ENCODE results near the gene MOSMO.
"Not testable (repeated sequence)": the region's sequence is repeated elsewhere in the genome, so short reads cannot be mapped to it uniquely, and the experiment has no call there.

MOSMO gene

DNA sequence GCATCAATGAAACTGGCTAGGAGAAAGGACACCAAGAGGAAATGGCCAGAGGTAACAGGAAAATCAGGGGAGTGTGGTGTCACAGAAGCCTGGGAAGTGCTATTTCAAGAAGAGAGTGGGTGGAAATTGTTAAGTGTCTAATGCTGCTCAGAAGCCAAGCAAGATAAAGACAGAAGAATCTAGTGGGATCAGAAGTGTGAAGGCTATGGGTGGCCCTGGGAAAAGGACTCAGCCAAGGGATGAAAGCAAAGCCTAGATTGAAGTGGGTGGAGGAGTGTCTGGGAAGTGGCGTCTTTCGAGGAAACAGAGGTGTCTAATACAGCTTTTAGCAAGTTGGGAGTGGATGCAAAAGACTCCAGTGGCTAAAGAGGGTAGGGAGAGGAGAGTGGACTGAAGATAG lies 20.4 kb upstream of the MOSMO start:
- Histone ChIP-seq H3K4me1 (ENCODE audit: control insufficient read depth, insufficient read depth, low read length) (peaks cover 15% of the 10 kb centered on the region), H3K9ac (ENCODE audit: low read length) (no peak overlapping the region), H3K36me3 (ENCODE audit: control insufficient read depth, insufficient read depth, low read length) (no peaks in the 10 kb centered on the region), H3K9me3 (ENCODE audit: control insufficient read depth, low read length) (no peaks in the 10 kb centered on the region), H3K4me3 (ENCODE audit: low read length) (no peak overlapping the region), H3K27me3 (ENCODE audit: control insufficient read depth, insufficient read depth, low read length) (no peaks in the 10 kb centered on the region)

DNA sequence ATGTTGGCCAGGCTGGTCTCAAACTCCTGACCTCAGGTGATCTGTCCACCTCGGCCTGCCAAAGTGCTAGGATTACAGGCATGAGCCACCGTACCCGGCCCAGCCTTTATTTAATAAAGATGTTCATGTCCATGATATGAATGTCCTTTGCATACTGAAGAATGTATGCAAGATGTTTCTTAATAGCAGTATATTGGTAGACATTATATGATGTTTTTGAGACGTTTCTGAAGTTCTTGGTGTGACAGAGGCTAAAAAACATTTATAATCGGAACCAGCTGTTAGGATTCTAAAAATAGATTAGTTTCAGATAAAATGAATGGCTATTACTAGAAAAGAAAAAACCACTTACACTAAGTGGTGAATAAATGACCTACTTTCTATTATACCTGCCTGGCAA lies 18.8 kb upstream of the MOSMO start:
- no peak overlapping the region for H3K9ac ChIP-seq (ENCODE audit: low read length)
- no peaks in the 10 kb centered on the region for H3K9me3 ChIP-seq (ENCODE audit: control insufficient read depth, low read length)
- no peaks in the 10 kb centered on the region for H3K27me3 ChIP-seq (ENCODE audit: control insufficient read depth, insufficient read depth, low read length)
- no peak overlapping the region for H3K4me3 ChIP-seq (ENCODE audit: low read length)
- no peaks in the 10 kb centered on the region for H3K36me3 ChIP-seq (ENCODE audit: control insufficient read depth, insufficient read depth, low read length)
- H3K4me1 ChIP-seq (ENCODE audit: control insufficient read depth, insufficient read depth, low read length) = peaks cover 16% of the 10 kb centered on the region

DNA sequence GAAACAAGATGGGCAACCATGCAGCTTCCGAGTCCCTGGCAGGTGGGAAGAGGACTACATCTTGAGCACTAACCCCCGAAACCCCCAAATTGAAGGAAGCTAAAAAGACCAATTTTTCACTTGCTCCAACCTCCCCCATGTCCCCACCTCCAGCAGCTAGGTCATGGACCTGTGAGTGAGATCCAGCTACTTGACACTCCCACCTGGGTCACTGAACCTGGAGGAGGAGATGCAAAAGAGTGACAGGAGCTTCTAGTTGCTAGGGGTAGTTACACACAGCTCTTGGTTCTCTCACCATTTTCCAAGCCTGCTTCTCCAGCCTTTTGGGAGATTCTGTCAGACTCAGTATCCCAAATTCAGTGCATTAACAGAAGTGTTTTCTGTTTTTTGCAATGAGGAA lies 18.2 kb upstream of the MOSMO start:
- Histone ChIP-seq H3K9ac (ENCODE audit: low read length) (no peak overlapping the region), H3K4me3 (ENCODE audit: low read length) (no peak overlapping the region), H3K9me3 (ENCODE audit: control insufficient read depth, low read length) (no peaks in the 10 kb centered on the region), H3K36me3 (ENCODE audit: control insufficient read depth, insufficient read depth, low read length) (no peaks in the 10 kb centered on the region), H3K4me1 (ENCODE audit: control insufficient read depth, insufficient read depth, low read length) (peaks cover 16% of the 10 kb centered on the region), H3K27me3 (ENCODE audit: control insufficient read depth, insufficient read depth, low read length) (no peaks in the 10 kb centered on the region)

DNA sequence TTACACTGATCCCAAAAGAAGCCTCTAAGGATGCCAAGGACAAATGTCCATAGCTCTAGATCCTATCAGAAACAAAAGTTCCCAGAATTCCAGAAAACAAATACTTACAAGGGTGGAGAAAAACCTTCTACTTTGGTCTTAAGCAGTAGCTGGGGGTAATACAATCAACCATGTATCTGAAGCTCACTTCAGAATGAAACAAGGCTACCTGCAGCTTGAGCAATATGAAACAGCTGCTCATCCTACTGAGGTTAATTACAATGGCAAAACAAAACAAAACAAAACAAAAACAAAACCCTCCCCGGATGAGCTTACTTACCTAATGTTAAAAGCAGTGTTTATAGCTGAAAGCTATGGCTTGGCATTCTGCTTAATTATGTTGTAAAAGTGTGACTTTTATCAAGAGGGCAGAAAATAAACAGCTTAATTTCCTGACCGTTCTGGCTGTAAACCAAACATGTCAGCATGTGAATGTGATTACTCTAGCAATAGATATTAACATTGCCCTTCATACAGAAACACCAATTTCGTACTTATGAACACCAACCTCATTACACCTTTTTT lies 17.4 kb upstream of the MOSMO start:
- no peaks in the 10 kb centered on the region for H3K36me3 ChIP-seq (ENCODE audit: control insufficient read depth, insufficient read depth, low read length)
- H3K27me3 ChIP-seq (ENCODE audit: control insufficient read depth, insufficient read depth, low read length) = no peaks in the 10 kb centered on the region
- no peak overlapping the region for H3K4me3 ChIP-seq (ENCODE audit: low read length)
- no peaks in the 10 kb centered on the region for H3K9me3 ChIP-seq (ENCODE audit: control insufficient read depth, low read length)
- H3K9ac ChIP-seq (ENCODE audit: low read length) = no peak overlapping the region
- peaks cover 13% of the 10 kb centered on the region for H3K4me1 ChIP-seq (ENCODE audit: control insufficient read depth, insufficient read depth, low read length)

DNA sequence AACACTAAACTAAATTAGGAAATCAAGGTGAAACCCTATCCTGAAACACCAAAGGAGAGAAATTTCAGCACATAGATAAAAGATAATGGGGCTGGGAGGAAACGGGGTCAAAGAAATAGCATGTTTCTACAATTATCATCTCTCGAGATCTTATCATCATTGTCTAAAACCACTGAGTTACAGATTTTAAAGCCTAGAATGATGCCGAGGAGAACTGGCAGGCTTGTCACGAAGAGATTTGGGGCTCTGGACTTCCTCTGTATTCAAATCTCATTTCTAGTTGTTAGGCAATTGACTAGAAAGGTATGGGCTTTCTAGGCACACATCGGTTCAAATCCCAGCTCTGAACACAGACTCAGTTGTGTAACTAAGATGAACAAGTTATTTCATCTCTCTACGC lies 16.3 kb upstream of the MOSMO start:
- H3K9ac ChIP-seq (ENCODE audit: low read length) = no peak overlapping the region
- no peaks in the 10 kb centered on the region for H3K36me3 ChIP-seq (ENCODE audit: control insufficient read depth, insufficient read depth, low read length)
- H3K4me1 ChIP-seq (ENCODE audit: control insufficient read depth, insufficient read depth, low read length) = peaks cover 11% of the 10 kb centered on the region
- no peaks in the 10 kb centered on the region for H3K27me3 ChIP-seq (ENCODE audit: control insufficient read depth, insufficient read depth, low read length)
- H3K4me3 ChIP-seq (ENCODE audit: low read length) = no peak overlapping the region
- no peaks in the 10 kb centered on the region for H3K9me3 ChIP-seq (ENCODE audit: control insufficient read depth, low read length)

DNA sequence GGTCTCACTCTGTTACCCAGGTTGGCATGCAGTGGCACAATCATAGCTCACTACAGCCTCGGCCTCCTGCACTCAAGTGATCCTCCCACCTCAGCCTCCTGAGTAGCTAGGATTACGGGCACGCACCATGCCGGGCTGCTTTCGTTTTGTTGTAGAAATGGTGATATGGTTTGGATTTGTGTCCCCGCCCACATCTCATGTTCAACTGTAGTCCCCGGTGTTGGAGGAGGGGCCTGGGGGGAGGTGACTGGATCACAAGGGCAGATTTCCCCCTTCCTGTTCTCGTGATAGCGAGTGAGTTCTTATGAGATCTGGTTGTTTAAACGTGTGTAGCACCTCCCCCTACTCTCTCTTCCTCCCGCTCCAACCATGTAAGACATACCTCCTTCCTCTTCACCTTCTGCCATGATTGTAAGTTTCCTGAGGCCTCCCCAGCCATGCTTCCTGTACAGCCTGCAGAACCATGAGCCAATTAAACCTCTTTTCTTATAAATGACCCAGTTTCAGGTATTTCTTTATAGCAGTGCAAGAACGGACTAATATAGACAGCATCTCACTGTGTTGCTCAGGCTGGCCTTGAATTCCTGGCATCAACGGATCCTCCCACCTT lies 12.9 kb upstream of the MOSMO start:
- H3K4me3 ChIP-seq (ENCODE audit: low read length) = no peak overlapping the region
- H3K9me3 ChIP-seq (ENCODE audit: control insufficient read depth, low read length) = no peaks in the 10 kb centered on the region
- no peaks in the 10 kb centered on the region for H3K27me3 ChIP-seq (ENCODE audit: control insufficient read depth, insufficient read depth, low read length)
- no peaks in the 10 kb centered on the region for H3K36me3 ChIP-seq (ENCODE audit: control insufficient read depth, insufficient read depth, low read length)
- peaks cover 19% of the 10 kb centered on the region for H3K4me1 ChIP-seq (ENCODE audit: control insufficient read depth, insufficient read depth, low read length)
- no peak overlapping the region for H3K9ac ChIP-seq (ENCODE audit: low read length)

DNA sequence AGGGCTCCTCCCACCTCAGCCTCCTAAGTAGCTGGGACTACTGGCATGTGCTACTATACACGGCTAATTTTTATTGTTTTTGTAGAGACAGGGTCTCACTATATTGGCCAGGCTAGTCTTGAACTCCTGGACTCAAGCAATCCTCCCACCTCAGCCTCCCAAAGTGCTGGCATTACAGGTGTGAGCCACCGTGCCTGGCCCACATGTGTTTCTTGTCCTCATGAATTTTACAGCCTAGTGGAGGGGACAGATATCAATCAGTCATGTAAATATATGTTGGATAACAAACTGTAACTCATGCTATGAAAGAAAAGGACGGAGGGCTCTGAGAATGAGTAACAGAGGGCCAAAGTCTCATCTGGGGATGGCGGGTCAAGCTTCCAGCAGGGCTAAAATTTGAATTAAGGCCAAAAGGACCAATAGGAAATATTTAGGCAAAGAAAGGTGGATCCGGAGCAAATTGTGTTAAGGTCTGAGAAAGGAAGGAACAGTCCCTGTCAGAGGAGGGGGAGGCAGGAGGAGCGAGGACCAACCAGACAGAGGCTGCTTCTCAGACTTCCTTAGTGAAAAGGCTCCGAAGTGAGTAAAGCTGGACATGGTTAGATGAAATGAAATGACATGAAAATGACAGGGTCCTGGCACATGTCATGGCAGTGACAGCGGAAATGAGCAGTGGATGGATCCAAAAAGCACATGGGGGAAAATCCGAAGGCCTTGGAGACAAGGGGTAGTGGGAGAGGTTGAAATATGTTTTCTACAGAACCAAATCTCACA lies 10.8 kb upstream of the MOSMO start:
- Histone ChIP-seq H3K36me3 (ENCODE audit: control insufficient read depth, insufficient read depth, low read length) (no peaks in the 10 kb centered on the region), H3K27me3 (ENCODE audit: control insufficient read depth, insufficient read depth, low read length) (no peaks in the 10 kb centered on the region), H3K4me3 (ENCODE audit: low read length) (no peak overlapping the region), H3K9ac (ENCODE audit: low read length) (no peak overlapping the region), H3K4me1 (ENCODE audit: control insufficient read depth, insufficient read depth, low read length) (peaks cover 21% of the 10 kb centered on the region), H3K9me3 (ENCODE audit: control insufficient read depth, low read length) (no peaks in the 10 kb centered on the region)

DNA sequence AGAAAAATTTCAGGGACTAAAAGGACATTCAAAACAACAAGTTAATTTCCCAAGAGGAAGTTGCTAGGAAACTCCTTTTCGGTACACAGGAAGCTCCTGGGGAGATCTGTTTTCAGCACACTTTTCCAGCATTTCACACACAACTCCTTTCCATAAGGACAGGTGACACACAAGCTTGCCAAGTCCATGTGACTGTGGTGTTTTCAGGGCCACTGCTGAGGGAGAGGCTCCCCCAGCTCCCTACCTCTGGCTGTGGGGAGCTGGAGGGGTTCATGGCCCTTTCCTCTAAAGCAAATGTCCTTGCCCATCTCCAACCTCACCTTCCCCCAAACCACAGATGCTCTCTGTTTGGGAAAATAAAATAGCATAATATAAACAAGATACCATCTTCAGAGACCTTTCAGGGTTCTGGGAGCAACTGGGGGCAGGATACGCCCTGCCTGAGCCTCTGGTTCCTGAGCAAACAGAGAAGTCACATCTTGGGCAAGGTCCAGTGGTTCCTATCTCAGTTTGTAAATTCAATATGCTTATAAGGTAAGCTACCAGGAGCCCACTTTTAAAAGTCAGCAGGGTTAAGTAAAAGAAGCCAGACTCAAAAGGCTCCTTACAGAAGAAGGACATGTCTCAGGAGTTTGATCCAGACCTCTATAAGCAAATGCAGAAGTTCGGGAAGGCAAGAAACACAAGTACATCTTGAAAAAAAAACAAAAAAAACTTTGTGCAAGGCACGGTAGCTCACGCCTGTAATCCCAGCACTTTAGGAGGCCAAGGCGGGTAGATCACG lies 10.0 kb upstream of the MOSMO start:
- H3K9ac ChIP-seq (ENCODE audit: low read length) = no peak overlapping the region
- H3K4me3 ChIP-seq (ENCODE audit: low read length) = no peak overlapping the region

DNA sequence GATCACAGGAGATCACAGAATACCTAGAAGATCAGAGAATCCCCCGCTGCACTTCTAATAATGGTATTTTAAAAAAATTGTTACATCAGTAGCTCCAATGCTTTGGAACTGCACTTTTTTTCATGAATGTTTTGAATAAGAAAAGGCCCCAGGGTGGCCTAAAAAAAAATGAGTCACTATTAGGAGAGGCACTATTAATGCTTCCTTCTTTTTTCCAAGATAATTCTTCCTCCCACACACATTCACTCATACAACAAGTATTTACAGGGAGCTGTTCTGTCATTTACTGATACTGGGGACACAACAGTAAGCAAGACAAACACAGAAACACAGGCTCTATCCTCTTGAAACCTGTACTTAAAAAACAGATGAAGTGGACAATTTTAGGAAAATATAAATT lies 6.3 kb upstream of the MOSMO start:
- no peak overlapping the region for H3K9ac ChIP-seq (ENCODE audit: low read length)
- H3K9me3 ChIP-seq (ENCODE audit: control insufficient read depth, low read length) = no peaks in the 10 kb centered on the region
- H3K36me3 ChIP-seq (ENCODE audit: control insufficient read depth, insufficient read depth, low read length) = no peaks in the 10 kb centered on the region
- H3K4me1 ChIP-seq (ENCODE audit: control insufficient read depth, insufficient read depth, low read length) = peaks cover 16% of the 10 kb centered on the region
- H3K27me3 ChIP-seq (ENCODE audit: control insufficient read depth, insufficient read depth, low read length) = no peaks in the 10 kb centered on the region
- no peak overlapping the region for H3K4me3 ChIP-seq (ENCODE audit: low read length)

More for the DNA sequence above, 10.0 kb upstream of the MOSMO start:
- Histone ChIP-seq H3K9me3 (ENCODE audit: control insufficient read depth, low read length) (no peaks in the 10 kb centered on the region), H3K36me3 (ENCODE audit: control insufficient read depth, insufficient read depth, low read length) (no peaks in the 10 kb centered on the region), H3K4me1 (ENCODE audit: control insufficient read depth, insufficient read depth, low read length) (peaks cover 16% of the 10 kb centered on the region), H3K27me3 (ENCODE audit: control insufficient read depth, insufficient read depth, low read length) (no peaks in the 10 kb centered on the region)

DNA sequence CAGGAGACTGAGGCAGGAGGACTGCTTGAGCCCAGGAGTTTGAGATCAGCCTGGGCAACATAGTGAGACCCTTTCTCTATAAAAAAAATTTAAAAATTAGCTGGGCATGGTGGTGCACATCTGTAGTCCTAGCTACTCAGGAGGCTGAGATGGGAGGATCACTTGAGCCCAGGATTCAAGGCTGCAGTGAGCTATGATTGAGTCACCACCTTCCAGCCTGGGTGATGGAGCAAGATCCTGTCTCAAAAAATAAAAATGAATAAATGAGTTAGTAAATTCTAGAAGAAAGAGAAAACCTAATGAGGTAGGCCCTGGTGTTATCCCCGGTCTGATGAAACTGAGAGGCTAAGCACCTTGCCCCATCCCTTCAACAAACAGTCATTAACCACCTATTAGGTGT lies 5.9 kb upstream of the MOSMO start:
- not testable (repeated sequence) for H3K4me3 ChIP-seq (ENCODE audit: low read length); H3K27me3 ChIP-seq (ENCODE audit: control insufficient read depth, insufficient read depth, low read length); H3K9ac ChIP-seq (ENCODE audit: low read length); H3K9me3 ChIP-seq (ENCODE audit: control insufficient read depth, low read length); H3K36me3 ChIP-seq (ENCODE audit: control insufficient read depth, insufficient read depth, low read length)
- peaks cover 19% of the 10 kb centered on the region for H3K4me1 ChIP-seq (ENCODE audit: control insufficient read depth, insufficient read depth, low read length)

DNA sequence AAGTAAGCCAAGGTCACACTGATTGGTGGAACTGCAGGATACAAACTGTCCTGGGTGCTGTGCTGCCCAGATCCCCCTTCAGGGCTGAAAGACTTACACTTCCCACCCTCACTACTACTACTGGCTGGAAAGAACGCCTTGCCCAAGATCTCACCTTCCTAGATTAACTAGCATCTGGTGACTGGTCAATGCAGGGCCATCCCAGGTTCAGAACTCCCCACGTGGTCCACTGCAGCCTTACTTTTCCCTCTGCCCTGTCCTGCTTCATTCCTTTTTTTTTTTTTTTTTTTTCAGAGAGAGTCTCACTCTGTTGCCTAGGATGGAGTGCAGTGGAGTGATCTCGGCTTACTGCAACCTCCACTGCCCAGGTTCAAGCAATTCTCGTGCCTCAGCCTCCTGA lies 4.7 kb upstream of the MOSMO start:
- Histone ChIP-seq H3K4me3 (ENCODE audit: low read length) (no peak overlapping the region), H3K4me1 (ENCODE audit: control insufficient read depth, insufficient read depth, low read length) (peaks cover 15% of the 10 kb centered on the region), H3K36me3 (ENCODE audit: control insufficient read depth, insufficient read depth, low read length) (no peaks in the 10 kb centered on the region), H3K9me3 (ENCODE audit: control insufficient read depth, low read length) (no peaks in the 10 kb centered on the region), H3K9ac (ENCODE audit: low read length) (no peak overlapping the region), H3K27me3 (ENCODE audit: control insufficient read depth, insufficient read depth, low read length) (no peaks in the 10 kb centered on the region)

DNA sequence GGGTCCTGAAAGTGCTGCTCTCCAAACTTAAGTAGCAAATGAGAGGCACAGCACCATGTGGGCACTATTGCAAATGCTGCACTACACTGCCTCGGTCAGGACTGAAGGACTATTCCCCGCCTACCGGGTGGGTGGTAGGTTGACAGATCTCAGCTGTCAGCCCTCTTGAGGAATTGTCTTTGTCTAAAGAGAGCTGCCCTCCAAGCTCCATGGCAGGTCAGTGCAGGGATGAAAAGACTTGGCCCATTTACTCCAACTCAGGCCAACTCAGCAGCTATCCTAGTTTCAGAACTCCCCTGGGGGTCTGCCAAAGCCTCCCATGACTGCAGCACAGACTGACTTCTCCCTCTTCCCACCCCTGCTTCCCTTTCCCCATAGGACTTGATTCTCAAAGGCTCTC lies 3.6 kb upstream of the MOSMO start:
- Histone ChIP-seq H3K9ac (ENCODE audit: low read length) (no peak overlapping the region), H3K27me3 (ENCODE audit: control insufficient read depth, insufficient read depth, low read length) (no peaks in the 10 kb centered on the region), H3K36me3 (ENCODE audit: control insufficient read depth, insufficient read depth, low read length) (no peaks in the 10 kb centered on the region), H3K4me3 (ENCODE audit: low read length) (no peak overlapping the region), H3K4me1 (ENCODE audit: control insufficient read depth, insufficient read depth, low read length) (peaks cover 15% of the 10 kb centered on the region), H3K9me3 (ENCODE audit: control insufficient read depth, low read length) (no peaks in the 10 kb centered on the region)
